ENCODE data around the gene ANAPC15.
"Not testable (repeated sequence)": the region's sequence is repeated elsewhere in the genome, so short reads cannot be mapped to it uniquely, and the experiment has no call there.

DNA sequence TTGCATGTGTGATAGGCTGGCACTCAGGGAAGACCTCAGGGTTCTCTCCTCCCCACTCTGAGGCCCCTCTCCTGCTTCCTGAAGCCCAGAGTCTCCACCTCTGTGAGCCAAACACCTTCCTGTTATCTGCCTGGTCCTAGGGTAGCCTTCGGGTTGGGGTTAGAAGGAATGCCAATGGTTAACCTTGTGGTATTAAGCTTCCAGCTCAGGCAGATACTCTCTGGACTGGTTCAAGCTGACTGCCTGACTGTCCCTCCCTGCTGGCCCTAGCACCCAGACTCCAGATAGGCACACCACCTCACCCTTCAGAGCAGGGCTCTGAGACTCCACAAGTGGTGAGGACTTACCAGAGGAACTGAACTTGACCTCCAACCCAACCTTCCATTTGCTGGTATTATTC, 30.0 kb upstream of the ANAPC15 start:
- TF ChIP-seq TAF1 (IDR thresholded peaks at IDR 0.05; ENCODE audit: borderline replicate concordance, low read depth, low read length); POLR2A (IDR thresholded peaks at IDR 0.05; ENCODE audit: low read depth, low read length); POLR2AphosphoS5 (IDR thresholded peaks at IDR 0.05; ENCODE audit: low read depth, low read length): not testable (repeated sequence)

All from GM12892 (cell line).